ENCODE results near the gene INPP4B. TPM values are rescaled to one million over a fixed set of nuclear protein-coding genes. Genes with fewer than 3 reads are reported as not detected.

INPP4B gene
- total and polyA plus RNA-seq, 7 donors, result 1.5 to 16.8 (median 9.5) TPM

- 90 to 94% (median 92%) methylated on average over 2 of the region's 2 CpGs for WGBS, 3 donors
- no peaks in the 10 kb centered on the region for H3K27me3 ChIP-seq (ENCODE audit: insufficient read depth in 3 of 3, low read length in 2 of 3)
- H3K27ac ChIP-seq, result no peak overlapping the region
- no peak overlapping the region for H3K4me3 ChIP-seq
- no peaks in the 10 kb centered on the region for H3K36me3 ChIP-seq (ENCODE audit: insufficient read depth in 1 of 2, low read depth in 1 of 2)
- H3K9me3 ChIP-seq, result no peaks in the 10 kb centered on the region
- intact Hi-C loops (cut with DNase I), result no loop called here
- H3K4me1 ChIP-seq, result no peaks in the 10 kb centered on the region
- DNase-seq (no peak), ATAC-seq (no peak)
- TF ChIP-seq, protein P1, sequence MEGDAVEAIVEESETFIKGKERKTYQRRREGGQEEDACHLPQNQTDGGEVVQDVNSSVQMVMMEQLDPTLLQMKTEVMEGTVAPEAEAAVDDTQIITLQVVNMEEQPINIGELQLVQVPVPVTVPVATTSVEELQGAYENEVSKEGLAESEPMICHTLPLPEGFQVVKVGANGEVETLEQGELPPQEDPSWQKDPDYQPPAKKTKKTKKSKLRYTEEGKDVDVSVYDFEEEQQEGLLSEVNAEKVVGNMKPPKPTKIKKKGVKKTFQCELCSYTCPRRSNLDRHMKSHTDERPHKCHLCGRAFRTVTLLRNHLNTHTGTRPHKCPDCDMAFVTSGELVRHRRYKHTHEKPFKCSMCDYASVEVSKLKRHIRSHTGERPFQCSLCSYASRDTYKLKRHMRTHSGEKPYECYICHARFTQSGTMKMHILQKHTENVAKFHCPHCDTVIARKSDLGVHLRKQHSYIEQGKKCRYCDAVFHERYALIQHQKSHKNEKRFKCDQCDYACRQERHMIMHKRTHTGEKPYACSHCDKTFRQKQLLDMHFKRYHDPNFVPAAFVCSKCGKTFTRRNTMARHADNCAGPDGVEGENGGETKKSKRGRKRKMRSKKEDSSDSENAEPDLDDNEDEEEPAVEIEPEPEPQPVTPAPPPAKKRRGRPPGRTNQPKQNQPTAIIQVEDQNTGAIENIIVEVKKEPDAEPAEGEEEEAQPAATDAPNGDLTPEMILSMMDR (IDR thresholded peaks at IDR 0.05), result no peak
Measured at GRCh38 chr4:142773505-142773904, 72.6 kb downstream of the INPP4B start.

DNA sequence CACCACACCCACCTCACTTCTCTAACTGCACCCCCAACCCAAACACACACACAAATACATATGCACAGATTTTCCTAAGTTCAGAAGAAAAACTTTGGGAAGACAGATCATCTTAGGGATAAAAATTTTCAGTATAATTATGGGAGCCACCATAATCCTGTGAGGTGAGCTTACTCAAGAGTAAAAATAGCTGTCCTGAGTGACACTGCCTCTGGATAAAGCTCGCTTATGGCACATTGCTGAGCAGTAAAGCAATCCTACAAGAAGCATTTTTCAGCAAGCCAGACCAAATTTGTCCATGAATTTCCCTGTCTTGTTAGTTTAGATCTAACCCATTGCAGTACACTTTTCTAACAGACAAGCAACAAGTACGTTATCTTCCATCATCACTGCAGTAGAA lies 83.8 kb downstream of the INPP4B start:
- Histone ChIP-seq H3K9me3 (no peaks in the 10 kb centered on the region), H3K36me3 (ENCODE audit: insufficient read depth in 1 of 2, low read depth in 1 of 2) (no peaks in the 10 kb centered on the region), H3K4me1 (no peaks in the 10 kb centered on the region), H3K27ac (no peak overlapping the region), H3K4me3 (no peak overlapping the region), H3K27me3 (ENCODE audit: insufficient read depth in 3 of 3, low read length in 2 of 3) (no peaks in the 10 kb centered on the region)
- TF ChIP-seq, protein P1 (IDR thresholded peaks at IDR 0.05), result no peak
- intact Hi-C loops (cut with DNase I), result no loop called here
- 85 to 94% (median 87%) methylated on average over 2 of the region's 2 CpGs for WGBS, 3 donors
- DNase-seq (no peak), ATAC-seq (no peak)

DNA sequence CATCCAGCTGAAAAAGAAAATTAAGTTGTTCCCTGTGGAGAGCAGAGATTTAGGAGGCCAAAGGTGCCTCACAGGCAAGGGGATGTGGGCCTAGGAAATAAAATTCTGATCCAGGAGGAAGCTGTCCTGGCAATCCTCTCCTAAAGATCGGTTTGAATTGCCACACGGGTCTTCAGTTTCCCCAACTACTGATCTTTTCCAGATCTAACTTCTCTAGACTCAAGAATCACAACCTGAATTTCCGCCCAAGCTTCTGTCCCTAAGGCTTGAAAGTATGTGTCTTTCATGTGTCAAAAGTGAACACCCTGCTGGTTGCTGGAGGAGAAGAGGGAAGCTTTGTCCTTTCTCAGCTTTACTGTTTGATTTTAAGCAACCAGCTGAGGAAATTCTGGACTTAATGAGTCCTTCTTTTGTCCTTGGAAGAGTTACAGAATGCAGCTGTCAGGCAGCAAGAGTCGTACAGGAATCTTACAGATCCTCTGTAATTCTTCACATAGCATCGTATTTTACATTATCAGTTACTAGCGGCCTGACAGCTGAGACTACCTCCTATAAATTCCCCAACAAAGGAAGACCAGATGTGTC lies 93.8 kb downstream of the INPP4B start:
- no peaks in the 10 kb centered on the region for H3K9me3 ChIP-seq
- no peaks in the 10 kb centered on the region for H3K27me3 ChIP-seq (ENCODE audit: insufficient read depth in 3 of 3, low read length in 2 of 3)
- H3K36me3 ChIP-seq (ENCODE audit: insufficient read depth in 1 of 2, low read depth in 1 of 2), result no peaks in the 10 kb centered on the region
- DNase-seq (no peak), ATAC-seq (no peak)
- TF ChIP-seq, protein P1 (IDR thresholded peaks at IDR 0.05), result no peak
- intact Hi-C loops (cut with DNase I), result no loop called here
- 41 to 47% (median 45%) methylated on average over 6 of the region's 6 CpGs for WGBS, 3 donors
- no peak overlapping the region for H3K27ac ChIP-seq
- no peak overlapping the region for H3K4me3 ChIP-seq
- H3K4me1 ChIP-seq, result no peaks in the 10 kb centered on the region

- TF ChIP-seq, protein P1 (IDR thresholded peaks at IDR 0.05), result no peak
- Histone ChIP-seq H3K36me3 (ENCODE audit: insufficient read depth in 1 of 2, low read depth in 1 of 2) (no peaks in the 10 kb centered on the region), H3K4me3 (no peak overlapping the region), H3K27ac (no peak overlapping the region), H3K4me1 (no peaks in the 10 kb centered on the region), H3K9me3 (no peaks in the 10 kb centered on the region), H3K27me3 (ENCODE audit: insufficient read depth in 3 of 3, low read length in 2 of 3) (no peaks in the 10 kb centered on the region)
- DNase-seq (no peak), ATAC-seq (no peak)
- intact Hi-C loops (cut with DNase I), result no loop called here
Measured at GRCh38 chr4:142743121-142743825, 102.8 kb downstream of the INPP4B start.

DNA sequence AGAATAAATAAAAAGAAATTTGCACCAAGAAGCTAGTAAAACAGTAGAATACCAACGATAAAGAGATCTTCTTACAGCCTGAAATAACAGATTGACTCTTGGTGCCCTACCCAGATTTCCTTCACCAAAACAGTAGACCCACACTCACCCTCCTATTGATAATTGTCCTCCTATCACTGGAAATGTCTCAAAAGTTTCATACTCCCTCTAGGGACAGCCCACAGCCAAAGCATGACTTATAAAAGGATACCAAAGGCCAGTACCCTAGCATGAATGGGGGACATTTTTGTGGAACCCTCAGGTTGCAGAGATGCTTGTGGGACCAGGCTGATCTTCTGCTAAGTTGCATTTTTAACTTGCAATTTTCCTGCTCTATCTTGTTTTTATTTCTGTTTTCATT lies 104.1 kb downstream of the INPP4B start:
- DNase-seq (no peak), ATAC-seq (no peak)
- TF ChIP-seq, protein P1 (IDR thresholded peaks at IDR 0.05), result no peak
- Histone ChIP-seq H3K27me3 (ENCODE audit: insufficient read depth in 3 of 3, low read length in 2 of 3) (no peaks in the 10 kb centered on the region), H3K36me3 (ENCODE audit: insufficient read depth in 1 of 2, low read depth in 1 of 2) (no peaks in the 10 kb centered on the region), H3K4me3 (no peak overlapping the region), H3K9me3 (no peaks in the 10 kb centered on the region), H3K27ac (no peak overlapping the region), H3K4me1 (no peaks in the 10 kb centered on the region)
- intact Hi-C loops (cut with DNase I), result no loop called here
- 81 to 93% (median 82%) methylated on average over 1 of the region's 1 CpG for WGBS, 3 donors

Measured in psoas muscle (tissue), 8 donors.